HepG2 (cell line): ENCODE measurements around the gene IGDCC3. TPM values are rescaled to one million over a fixed set of nuclear protein-coding genes. Genes with fewer than 3 reads are reported as not detected.

Source experiments
- ADNP ChIP-seq: sonication (generic); formaldehyde crosslinking; IDR thresholded peaks from 2 replicates; pipeline ENCODE4 v1.4.0; 2020; ENCODE audit warnings: missing genetic modification reagents
- CAMTA2 ChIP-seq: sonication (generic); formaldehyde crosslinking; IDR thresholded peaks from 2 replicates; pipeline ENCODE4 v1.4.0; 2020; ENCODE audit warnings: mild to moderate bottlenecking, missing genetic modification reagents, borderline replicate concordance
- CTCF ChIP-seq: sonication (generic); formaldehyde crosslinking; IDR thresholded peaks from 2 replicates; pipeline ENCODE4 v1.5.0; 2020; ENCODE audit warnings: mild to moderate bottlenecking, missing genetic modification reagents, moderate library complexity
- ERF ChIP-seq: IDR thresholded peaks from 2 replicates; pipeline ENCODE4 v1.6.1; 2018; ENCODE audit warnings: missing biosample characterization, missing genetic modification reagents
- ETV5 ChIP-seq: IDR thresholded peaks from 2 replicates; pipeline ENCODE4 v1.6.1; 2018; ENCODE audit warnings: missing biosample characterization, missing genetic modification reagents, inconsistent platforms, borderline replicate concordance
- FLYWCH1 ChIP-seq: sonication (generic); formaldehyde crosslinking; IDR thresholded peaks from 2 replicates; pipeline ENCODE4 v1.8.1; 2023; ENCODE audit warnings: mild to moderate bottlenecking, missing genetic modification reagents
- IKZF4 ChIP-seq: sonication (generic); formaldehyde crosslinking; IDR thresholded peaks from 2 replicates; pipeline ENCODE4 v1.5.1; 2020; ENCODE audit warnings: borderline replicate concordance, mild to moderate bottlenecking, low read depth, missing genetic modification reagents; ENCODE audit errors: not compliant biosample characterization
- KAT8 ChIP-seq: IDR thresholded peaks from 2 replicates; pipeline ENCODE4 v1.6.1; 2016; ENCODE audit warnings: missing genetic modification reagents, missing compliant biosample characterization
- KLF12 ChIP-seq: sonication (generic); formaldehyde crosslinking; IDR thresholded peaks from 2 replicates; pipeline ENCODE4 v1.4.0; 2020; ENCODE audit warnings: missing genetic modification reagents, borderline replicate concordance
- MIER3 ChIP-seq: IDR thresholded peaks from 2 replicates; pipeline ENCODE4 v1.6.1; 2016; ENCODE audit warnings: missing compliant biosample characterization, borderline replicate concordance
- MNT ChIP-seq: fragments of 450-650 bp; IDR thresholded peaks from 2 replicates; pipeline ENCODE4 v1.6.1; 2016
- NBN ChIP-seq: fragments of 450-650 bp; conservative IDR thresholded peaks from 2 replicates; pipeline ENCODE4 v1.6.1; 2017
- NFIB ChIP-seq: sonication (generic); formaldehyde crosslinking; IDR thresholded peaks from 2 replicates; pipeline ENCODE4 v1.9.0; 2021; ENCODE audit warnings: missing genetic modification reagents, mild to moderate bottlenecking, borderline replicate concordance
- NFKB2 ChIP-seq: sonication (generic); formaldehyde crosslinking; IDR thresholded peaks from 2 replicates; pipeline ENCODE4 v1.4.0; 2020; ENCODE audit warnings: missing genetic modification reagents, borderline replicate concordance
- RFX5 ChIP-seq: IDR thresholded peaks from 2 replicates; pipeline ENCODE4 v1.6.1; 2011; ENCODE audit warnings: low read depth, low read length, improper control_type of control experiment
- SRSF9 ChIP-seq: fragments of 200-400 bp; formaldehyde crosslinking; IDR thresholded peaks from 2 replicates; pipeline ENCODE4 v1.6.1; 2018; ENCODE audit warnings: borderline replicate concordance, mild to moderate bottlenecking, low read depth, low read length; ENCODE audit not compliant: insufficient read depth, poor library complexity, severe bottlenecking
- ZFP91 ChIP-seq: sonication (generic); formaldehyde crosslinking; IDR thresholded peaks from 2 replicates; pipeline ENCODE4 v1.9.0; 2022; ENCODE audit warnings: missing genetic modification reagents, mild to moderate bottlenecking, borderline replicate concordance
- ZFX ChIP-seq: sonication (generic); formaldehyde crosslinking; IDR thresholded peaks from 2 replicates; pipeline ENCODE4 v1.4.0; 2020; ENCODE audit warnings: mild to moderate bottlenecking, low read depth, missing genetic modification reagents, moderate library complexity
- ZFYVE20 ChIP-seq: sonication (generic); formaldehyde crosslinking; IDR thresholded peaks from 2 replicates; pipeline ENCODE4 v1.8.0; 2023; ENCODE audit warnings: low read depth, mild to moderate bottlenecking, moderate library complexity, missing genetic modification reagents, borderline replicate concordance
- ZNF101 ChIP-seq: sonication (generic); formaldehyde crosslinking; IDR thresholded peaks from 2 replicates; pipeline ENCODE4 v1.4.0; 2020; ENCODE audit warnings: mild to moderate bottlenecking, low read depth, missing genetic modification reagents, borderline replicate concordance
- ZNF224 ChIP-seq: sonication (generic); formaldehyde crosslinking; IDR thresholded peaks from 2 replicates; pipeline ENCODE4 v1.5.0; 2020; ENCODE audit warnings: mild to moderate bottlenecking, missing genetic modification reagents
- ZNF234 ChIP-seq: sonication (generic); formaldehyde crosslinking; conservative IDR thresholded peaks from 2 replicates; pipeline ENCODE4 v1.5.1; 2020; ENCODE audit warnings: mild to moderate bottlenecking, missing genetic modification reagents
- ZNF260 ChIP-seq: sonication (generic); formaldehyde crosslinking; IDR thresholded peaks from 2 replicates; pipeline ENCODE4 v1.4.0; 2020; ENCODE audit warnings: missing genetic modification reagents, low read depth, mild to moderate bottlenecking, borderline replicate concordance
- ZNF691 ChIP-seq: sonication (generic); formaldehyde crosslinking; IDR thresholded peaks from 2 replicates; pipeline ENCODE4 v1.4.0; 2020; ENCODE audit warnings: missing genetic modification reagents, low read depth, mild to moderate bottlenecking, borderline replicate concordance
- ZNF790 ChIP-seq: sonication (generic); formaldehyde crosslinking; IDR thresholded peaks from 2 replicates; pipeline ENCODE4 v1.8.0; 2022; ENCODE audit warnings: missing genetic modification reagents, mild to moderate bottlenecking, borderline replicate concordance
- ZNF83 ChIP-seq: sonication (generic); formaldehyde crosslinking; IDR thresholded peaks from 2 replicates; pipeline ENCODE4 v1.4.0; 2020; ENCODE audit warnings: missing genetic modification reagents, mild to moderate bottlenecking, borderline replicate concordance
- polyA plus RNA-seq, 8 experiments: library from polyadenylated mRNA; depleted of rRNA in 3 of 8; stranded (reverse) in 7 of 8; unstranded in 1 of 8; fragments of >200 nt; fragmentation: Illumina TruSeq in 4 of 8; extraction: Trizol in 4 of 8; gene quantifications; 2 replicates each; pipeline versions ENCODE4 v1.2.1 to v1.2.3, GENCODE V29; 2011 to 2016; ENCODE audit warnings: low read depth in 4 of 8, missing spikeins in 1 of 8, mixed read lengths in 1 of 8; ENCODE audit not compliant: insufficient read depth in 1 of 8
- total RNA-seq, 5 experiments: library from RNA; depleted of rRNA; stranded (reverse); fragments of >200 nt; fragmentation: Illumina TruSeq; extraction: Trizol; gene quantifications; 2 replicates each; pipeline ENCODE4 v1.2.3, GENCODE V29; 2016; ENCODE audit warnings: low read depth in 1 of 5

Gene IGDCC3
- total and polyA plus RNA-seq, 2 of the 13 experiments (the other 11 are each of a cell fraction or from before 2014, with no cell fraction given), result 30.1 to 51.8 TPM

GRCh38 chr15:65377976-65378366 is at the start of gene IGDCC3 (continued):
- peak; percentile 84; the same call in 1 of the 2 replicates for TF ChIP-seq ZFP91
- no peak for TF ChIP-seq SRSF9
- no peak for TF ChIP-seq ADNP
- no peak for TF ChIP-seq FLYWCH1 (CRISPR knock-in tag)
- TF ChIP-seq NFKB2 (CRISPR knock-in tag), result no peak
- TF ChIP-seq ZFX (CRISPR knock-in tag), result peak; percentile 11; the same call in 1 of the 2 replicates
- TF ChIP-seq ZFYVE20, result no peak
- TF ChIP-seq IKZF4 (CRISPR knock-in tag), result no peak
- TF ChIP-seq MIER3 (CRISPR knock-in tag), result no peak
- TF ChIP-seq NFIB (CRISPR knock-in tag), result no peak
- no peak for TF ChIP-seq ZNF790 (CRISPR knock-in tag)
- peak; percentile 83 for TF ChIP-seq ETV5 (CRISPR knock-in tag)
- TF ChIP-seq KLF12 (CRISPR knock-in tag), result no peak
- TF ChIP-seq ZNF260 (CRISPR knock-in tag), result no peak
- no peak for TF ChIP-seq MNT
- TF ChIP-seq ERF (CRISPR knock-in tag), result no peak
- no peak for TF ChIP-seq RFX5
- TF ChIP-seq CTCF, result peak; percentile 16; the same call in 1 of the 2 replicates
- no peak for TF ChIP-seq ZNF101
- TF ChIP-seq ZNF234 (CRISPR knock-in tag), result no peak
- TF ChIP-seq ZNF224 (CRISPR knock-in tag), result 0 out of 2 replicates have a peak, but pooled peaks have one; percentile 44
- no peak for TF ChIP-seq CAMTA2 (CRISPR knock-in tag)
- no peak for TF ChIP-seq NBN
- TF ChIP-seq KAT8 (CRISPR knock-in tag), result peak; percentile 16; the same call in 1 of the 2 replicates
- TF ChIP-seq ZNF691 (CRISPR knock-in tag), result no peak
- TF ChIP-seq ZNF83 (CRISPR knock-in tag), result no peak; the same call in 1 of the 2 replicates
